Measurements from ENCODE around the gene LMAN1L.

Gene LMAN1L

GRCh38 chr15:74794248-74794969 is 18.2 kb upstream of the LMAN1L start:
- DNase-seq, result no peak

DNA sequence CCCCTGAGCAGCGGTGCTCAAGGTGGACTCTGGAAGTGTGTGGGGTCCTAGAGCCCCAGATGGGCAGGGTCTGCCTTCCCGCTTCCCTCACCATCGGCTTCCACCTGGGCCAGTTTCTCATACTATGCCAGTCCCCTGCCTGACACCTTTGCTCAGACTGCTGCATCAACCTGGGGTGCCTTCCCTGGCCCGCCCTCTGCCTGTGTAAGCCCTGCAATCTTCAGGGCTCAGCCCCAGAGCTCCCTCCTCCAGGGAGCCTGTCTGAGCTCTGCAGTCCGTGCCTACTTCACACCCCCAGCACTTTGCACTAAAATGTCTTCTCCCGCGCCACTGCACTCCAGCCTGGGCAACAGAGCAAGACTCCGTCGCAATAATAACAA is 17.7 kb upstream of the LMAN1L start:
- no peak for DNase-seq

DNA sequence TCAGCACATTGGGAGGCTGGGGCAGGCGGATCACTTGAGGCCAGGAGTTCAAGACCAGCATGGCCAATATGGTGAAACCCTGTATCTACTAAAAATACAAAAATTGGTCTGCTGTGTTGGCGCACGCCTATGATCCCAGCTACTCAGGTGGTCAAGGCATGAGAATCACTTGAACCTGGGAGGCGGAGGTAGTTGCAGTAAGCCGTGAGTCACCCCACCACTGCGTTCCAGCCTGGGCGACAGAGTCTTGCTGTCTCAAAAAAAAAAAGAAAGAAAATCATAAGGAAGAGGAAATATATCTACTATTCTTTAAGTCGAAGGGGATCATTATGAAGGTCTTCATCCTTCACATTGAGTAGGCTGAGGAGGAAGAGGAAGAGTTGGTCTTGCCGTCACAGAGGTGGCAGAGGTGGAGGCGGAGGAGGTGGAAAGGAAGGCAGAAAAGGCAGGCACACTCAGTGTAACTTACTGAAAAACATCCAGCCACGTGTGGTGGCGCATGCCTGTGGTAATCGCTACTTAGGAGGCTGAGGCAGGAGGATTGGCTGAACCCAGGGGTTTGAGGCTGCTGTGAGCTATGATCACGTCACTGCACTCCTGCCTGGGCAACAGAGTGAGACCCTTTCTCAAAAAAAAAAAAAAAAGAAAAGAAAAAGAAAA is 16.5 kb upstream of the LMAN1L start:
- no peak for DNase-seq

- no peak for DNase-seq
These were observed 14.0 kb upstream of the LMAN1L start for GRCh38 chr15:74798388-74799254.

DNA sequence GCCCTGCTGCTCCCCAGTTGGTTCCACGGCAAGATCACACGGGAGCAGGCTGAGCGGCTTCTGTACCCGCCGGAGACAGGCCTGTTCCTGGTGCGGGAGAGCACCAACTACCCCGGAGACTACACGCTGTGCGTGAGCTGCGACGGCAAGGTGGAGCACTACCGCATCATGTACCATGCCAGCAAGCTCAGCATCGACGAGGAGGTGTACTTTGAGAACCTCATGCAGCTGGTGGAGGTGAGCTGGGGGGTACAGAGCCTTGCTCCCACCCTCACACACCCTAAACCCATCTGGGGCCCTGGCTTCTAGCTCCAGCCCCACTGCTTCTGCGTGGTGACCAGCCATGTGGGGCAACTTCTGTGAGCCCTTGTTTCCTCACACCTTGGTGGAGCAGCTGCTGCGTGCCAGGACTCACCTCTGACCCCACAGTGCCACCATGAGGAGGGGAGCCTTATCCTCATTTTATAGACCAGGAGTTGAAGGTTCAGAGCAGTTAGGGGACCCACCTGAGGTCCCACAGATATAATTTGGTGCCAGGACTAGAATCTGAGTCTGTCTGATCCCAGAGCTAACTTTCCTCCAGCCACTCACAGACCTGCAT is 13.3 kb upstream of the LMAN1L start:
- no peak for DNase-seq

- peak; percentile 75 for DNase-seq
These were observed 12.6 kb upstream of the LMAN1L start for GRCh38 chr15:74799856-74800558.

DNA sequence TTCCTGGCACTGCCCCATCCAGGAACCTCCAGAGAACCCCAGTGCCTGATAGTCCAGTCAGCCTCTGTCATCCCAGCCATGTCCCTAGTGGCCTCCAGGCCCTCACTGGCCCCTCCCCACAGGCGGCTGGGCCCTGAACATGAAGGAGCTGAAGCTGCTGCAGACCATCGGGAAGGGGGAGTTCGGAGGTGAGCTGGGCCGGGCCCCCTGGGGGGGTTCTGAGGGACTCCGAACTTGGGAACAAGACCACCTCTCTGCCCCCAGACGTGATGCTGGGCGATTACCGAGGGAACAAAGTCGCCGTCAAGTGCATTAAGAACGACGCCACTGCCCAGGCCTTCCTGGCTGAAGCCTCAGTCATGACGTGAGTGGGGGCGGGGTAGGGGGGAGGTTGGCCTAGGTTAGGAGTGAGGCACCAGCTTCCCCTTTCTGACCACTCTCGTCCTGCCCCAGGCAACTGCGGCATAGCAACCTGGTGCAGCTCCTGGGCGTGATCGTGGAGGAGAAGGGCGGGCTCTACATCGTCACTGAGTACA is 12.0 kb upstream of the LMAN1L start:
- no peak for DNase-seq

GRCh38 chr15:74801311-74801997 is 11.2 kb upstream of the LMAN1L start:
- no peak for DNase-seq

DNA sequence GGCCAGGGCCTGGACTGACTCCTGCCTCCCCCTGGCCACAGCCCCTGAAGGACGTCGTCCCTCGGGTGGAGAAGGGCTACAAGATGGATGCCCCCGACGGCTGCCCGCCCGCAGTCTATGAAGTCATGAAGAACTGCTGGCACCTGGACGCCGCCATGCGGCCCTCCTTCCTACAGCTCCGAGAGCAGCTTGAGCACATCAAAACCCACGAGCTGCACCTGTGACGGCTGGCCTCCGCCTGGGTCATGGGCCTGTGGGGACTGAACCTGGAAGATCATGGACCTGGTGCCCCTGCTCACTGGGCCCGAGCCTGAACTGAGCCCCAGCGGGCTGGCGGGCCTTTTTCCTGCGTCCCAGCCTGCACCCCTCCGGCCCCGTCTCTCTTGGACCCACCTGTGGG is 10.3 kb upstream of the LMAN1L start:
- no peak for DNase-seq

DNA sequence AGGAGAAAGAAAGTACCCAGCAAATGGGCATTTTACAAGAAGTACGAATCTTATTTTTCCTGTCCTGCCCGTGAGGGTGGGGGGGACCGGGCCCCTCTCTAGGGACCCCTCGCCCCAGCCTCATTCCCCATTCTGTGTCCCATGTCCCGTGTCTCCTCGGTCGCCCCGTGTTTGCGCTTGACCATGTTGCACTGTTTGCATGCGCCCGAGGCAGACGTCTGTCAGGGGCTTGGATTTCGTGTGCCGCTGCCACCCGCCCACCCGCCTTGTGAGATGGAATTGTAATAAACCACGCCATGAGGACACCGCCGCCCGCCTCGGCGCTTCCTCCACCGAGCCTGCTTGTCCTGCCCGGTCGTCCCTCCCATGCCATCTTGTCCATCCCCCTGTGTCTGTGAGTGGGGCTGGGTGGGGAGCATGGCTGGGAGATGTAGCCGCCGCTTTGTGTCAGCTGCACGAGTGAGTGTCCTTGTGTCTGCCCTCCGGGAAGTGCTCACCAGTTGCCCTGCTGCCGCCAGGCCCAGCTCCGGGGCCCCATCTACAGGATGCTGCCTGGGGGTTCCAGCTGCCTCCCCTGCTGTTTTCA is 9.7 kb upstream of the LMAN1L start:
- no peak for DNase-seq

DNA sequence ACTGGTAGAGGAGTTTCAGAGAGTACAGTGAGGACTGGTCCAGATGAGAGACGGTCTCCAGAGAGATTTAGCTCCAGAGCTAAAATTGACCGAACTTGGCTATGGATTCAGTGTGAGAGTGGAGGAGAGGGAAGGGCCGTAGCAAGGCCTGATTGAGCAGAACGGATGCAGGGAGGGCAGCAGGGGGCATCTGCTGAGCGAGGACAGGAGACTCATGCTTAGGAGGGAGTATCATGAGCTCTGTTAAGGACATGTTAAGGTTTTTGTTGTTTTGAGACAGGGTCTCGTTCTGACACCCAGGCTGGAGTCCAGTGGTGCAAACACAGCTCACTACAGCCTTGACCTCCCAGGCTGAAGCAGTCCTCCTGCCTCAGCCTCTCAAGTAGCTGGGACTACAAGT is 7.7 kb upstream of the LMAN1L start:
- DNase-seq, result no peak

DNA sequence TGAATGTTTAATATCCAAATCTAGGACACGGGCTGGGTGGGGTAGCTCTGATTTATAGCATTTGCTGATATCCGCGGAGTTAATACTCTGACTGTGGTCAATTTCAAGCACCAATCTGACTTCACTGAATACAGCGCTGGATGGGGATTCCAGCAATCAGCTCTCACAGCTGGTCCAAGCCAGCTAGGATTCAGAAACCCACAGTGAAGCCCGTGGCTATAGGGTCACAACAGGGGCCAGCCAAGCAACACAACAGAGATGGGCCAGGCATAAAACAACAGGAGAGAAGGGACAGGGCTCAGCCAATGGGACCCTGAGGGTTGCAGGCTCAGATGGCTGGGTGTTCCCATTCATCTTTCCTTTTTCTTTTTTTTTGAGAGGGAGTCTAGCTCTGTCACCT is 5.4 kb upstream of the LMAN1L start:
- no peak for DNase-seq

DNA sequence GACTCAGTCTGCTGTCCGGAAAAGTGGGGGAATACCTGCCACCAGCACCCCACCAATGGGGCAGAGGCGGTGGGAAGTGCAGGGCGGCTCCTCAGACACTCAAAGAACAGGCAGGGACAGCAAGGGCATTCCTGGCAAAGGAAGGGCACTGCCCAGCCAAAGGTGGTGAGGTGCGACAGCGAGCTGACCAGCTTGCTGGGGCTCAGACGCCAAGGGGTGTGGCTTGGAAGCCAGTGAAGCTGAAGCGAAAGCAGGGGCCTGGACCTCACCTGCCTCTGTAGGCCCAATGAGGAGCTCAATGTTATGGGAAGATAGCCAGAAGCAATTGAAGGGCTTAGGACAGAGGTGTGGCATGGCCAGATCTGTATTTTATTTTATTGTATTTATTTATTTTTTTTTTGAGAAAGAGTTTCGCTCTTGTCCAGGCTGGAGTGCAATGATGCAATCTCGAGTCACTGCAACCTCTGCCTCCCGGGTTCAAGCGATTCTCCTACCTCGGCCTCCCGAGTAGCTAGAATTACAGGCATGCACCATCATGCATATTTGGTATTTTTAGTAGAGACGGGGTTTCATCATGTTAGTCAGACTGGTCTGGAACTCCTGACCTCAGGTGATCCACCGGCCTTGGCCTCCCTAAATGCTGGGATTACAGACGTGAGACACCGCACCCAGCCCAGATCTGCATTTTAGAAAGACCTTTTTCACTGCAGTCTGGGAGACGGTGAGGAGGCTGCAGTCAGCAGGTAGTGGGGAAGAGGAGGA is 4.4 kb upstream of the LMAN1L start:
- peak; percentile 44 for DNase-seq

- no peak for DNase-seq
These were observed 3.8 kb upstream of the LMAN1L start for GRCh38 chr15:74808840-74809229.

DNA sequence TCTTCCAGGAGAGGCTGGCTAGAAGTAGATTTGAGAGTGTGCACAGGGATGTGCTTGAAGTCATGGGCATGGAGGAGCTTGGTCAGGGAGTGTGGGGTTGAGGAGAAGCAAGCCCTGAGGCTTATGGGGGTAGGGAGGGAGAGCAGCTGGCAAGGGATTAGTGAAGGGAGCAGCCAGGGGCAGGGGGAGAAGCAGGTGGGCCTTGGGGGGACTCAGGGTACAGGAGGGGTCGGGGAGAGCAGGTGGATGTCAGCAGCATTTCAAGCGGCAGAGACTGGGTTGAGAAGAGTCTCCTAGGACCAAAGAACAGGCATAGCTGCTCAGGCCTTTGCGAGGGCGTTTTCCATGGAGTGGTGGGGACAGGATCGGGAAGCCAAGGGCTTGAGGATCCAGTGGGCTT is 3.4 kb upstream of the LMAN1L start:
- DNase-seq, result no peak

- peak; percentile 42 for DNase-seq
These were observed 2.7 kb upstream of the LMAN1L start for GRCh38 chr15:74809956-74810355.

GRCh38 chr15:74815121-74815934 is 2.7 kb downstream of the LMAN1L start:
- DNase-seq, result no peak

GRCh38 chr15:74815961-74816360 is 3.3 kb downstream of the LMAN1L start:
- no peak for DNase-seq

DNA sequence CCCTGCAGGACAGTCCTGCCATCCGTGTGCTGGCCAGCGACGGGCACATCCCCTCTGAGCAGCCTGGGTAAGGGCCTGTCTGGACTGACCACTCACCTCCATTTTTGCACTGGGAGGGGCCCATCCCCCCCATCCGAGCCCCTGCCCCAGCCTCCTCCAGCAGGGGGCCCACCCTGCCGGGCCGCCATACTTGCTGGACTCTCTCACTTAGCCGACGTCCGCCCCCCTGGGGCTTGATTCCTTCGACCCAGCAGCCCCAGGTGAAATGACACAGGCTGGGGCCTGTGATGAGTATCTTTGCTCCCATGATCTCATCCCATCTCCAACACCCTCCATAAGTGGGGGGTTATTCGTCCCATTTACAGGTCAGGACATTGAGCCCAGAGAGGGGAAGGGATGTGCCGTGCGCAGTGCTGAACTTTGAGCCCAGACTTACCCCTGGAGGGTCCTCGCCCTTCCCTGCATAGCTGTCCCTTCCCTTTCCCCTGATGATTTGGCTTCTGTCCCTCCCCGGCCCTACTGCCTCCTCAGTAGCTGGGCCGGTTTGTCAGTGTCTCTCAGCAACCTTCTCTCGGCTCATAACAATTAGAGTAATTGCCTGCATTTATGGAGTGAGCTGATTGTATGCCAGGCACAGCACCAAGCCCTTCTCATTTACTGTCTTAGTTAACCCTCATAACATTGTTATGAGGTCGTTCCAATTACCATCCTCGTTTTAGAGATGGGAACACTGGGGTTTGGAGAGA is 4.2 kb downstream of the LMAN1L start:
- DNase-seq, result peak; percentile 47

Measured in EL (cell line).